ENCODE data around the gene GLRX3. TPM values are rescaled to one million over a fixed set of nuclear protein-coding genes. Genes with fewer than 3 reads are reported as not detected.

GLRX3 gene
- total RNA-seq, 4 donors from 2014 or later: 41.0 to 68.0 (median 50.1) TPM

DNA sequence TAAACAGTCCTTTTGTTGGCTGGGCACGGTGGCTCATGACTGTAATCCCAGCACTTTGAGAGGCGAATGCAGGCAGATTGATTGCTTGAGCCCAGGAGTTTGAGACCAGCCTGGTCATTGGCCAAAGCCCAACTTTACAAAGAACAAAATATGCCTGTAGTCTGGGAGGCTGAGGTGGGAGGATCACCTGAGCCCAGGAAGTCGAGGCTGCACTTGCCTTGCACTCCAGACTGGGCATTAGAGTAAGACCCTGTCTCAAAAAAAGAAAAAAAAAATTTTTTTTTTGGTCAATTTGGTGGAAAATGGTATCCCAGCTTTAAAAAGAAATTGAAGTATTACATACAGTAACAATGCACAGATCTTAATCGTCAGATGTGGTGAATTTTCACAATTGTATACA is 4.8 kb downstream of the GLRX3 start:
- Histone ChIP-seq H3K4me1 (peaks cover 34 to 58% of the 10 kb centered on the region in 2 donors), H3K4me3 (no peak overlapping the region), H3K27ac (no peak overlapping the region), H3K9me3 (no peaks in the 10 kb centered on the region), H3K27me3 (no peaks in the 10 kb centered on the region), H3K36me3 (peaks cover 0 to 11% of the 10 kb centered on the region in 2 donors)
- intact Hi-C loops (cut with DNase I; ENCODE audit: low total_unique reads) (no loop called here), in situ Hi-C loops (cut with MboI; ENCODE audit: low sequenced_read_pairs in 4 of 4) (no loop called here)
- no peak for ATAC-seq
- DNase-seq: no peak
- TF ChIP-seq, protein P1, sequence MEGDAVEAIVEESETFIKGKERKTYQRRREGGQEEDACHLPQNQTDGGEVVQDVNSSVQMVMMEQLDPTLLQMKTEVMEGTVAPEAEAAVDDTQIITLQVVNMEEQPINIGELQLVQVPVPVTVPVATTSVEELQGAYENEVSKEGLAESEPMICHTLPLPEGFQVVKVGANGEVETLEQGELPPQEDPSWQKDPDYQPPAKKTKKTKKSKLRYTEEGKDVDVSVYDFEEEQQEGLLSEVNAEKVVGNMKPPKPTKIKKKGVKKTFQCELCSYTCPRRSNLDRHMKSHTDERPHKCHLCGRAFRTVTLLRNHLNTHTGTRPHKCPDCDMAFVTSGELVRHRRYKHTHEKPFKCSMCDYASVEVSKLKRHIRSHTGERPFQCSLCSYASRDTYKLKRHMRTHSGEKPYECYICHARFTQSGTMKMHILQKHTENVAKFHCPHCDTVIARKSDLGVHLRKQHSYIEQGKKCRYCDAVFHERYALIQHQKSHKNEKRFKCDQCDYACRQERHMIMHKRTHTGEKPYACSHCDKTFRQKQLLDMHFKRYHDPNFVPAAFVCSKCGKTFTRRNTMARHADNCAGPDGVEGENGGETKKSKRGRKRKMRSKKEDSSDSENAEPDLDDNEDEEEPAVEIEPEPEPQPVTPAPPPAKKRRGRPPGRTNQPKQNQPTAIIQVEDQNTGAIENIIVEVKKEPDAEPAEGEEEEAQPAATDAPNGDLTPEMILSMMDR (IDR thresholded peaks at IDR 0.05 in 4 of 5, conservative IDR thresholded peaks at IDR 0.05 in 1 of 5): no peak
- no peak for TF ChIP-seq POLR2A (IDR thresholded peaks at IDR 0.05)

GRCh38 chr10:130141460-130141859 is 5.3 kb downstream of the GLRX3 start:
- TF ChIP-seq POLR2A (IDR thresholded peaks at IDR 0.05): no peak
- TF ChIP-seq, protein P1 (IDR thresholded peaks at IDR 0.05 in 4 of 5, conservative IDR thresholded peaks at IDR 0.05 in 1 of 5): no peak
- in situ Hi-C loops (cut with MboI; ENCODE audit: low sequenced_read_pairs in 4 of 4) (no loop called here), intact Hi-C loops (cut with DNase I; ENCODE audit: low total_unique reads) (no loop called here)
- no peak overlapping the region for H3K4me3 ChIP-seq
- no peaks in the 10 kb centered on the region for H3K27me3 ChIP-seq
- no peak overlapping the region for H3K27ac ChIP-seq
- peaks cover 0 to 15% of the 10 kb centered on the region in 2 donors for H3K36me3 ChIP-seq
- no peak for ATAC-seq
- H3K9me3 ChIP-seq: no peaks in the 10 kb centered on the region
- DNase-seq: no peak
- H3K4me1 ChIP-seq: peaks cover 34 to 58% of the 10 kb centered on the region in 2 donors

DNA sequence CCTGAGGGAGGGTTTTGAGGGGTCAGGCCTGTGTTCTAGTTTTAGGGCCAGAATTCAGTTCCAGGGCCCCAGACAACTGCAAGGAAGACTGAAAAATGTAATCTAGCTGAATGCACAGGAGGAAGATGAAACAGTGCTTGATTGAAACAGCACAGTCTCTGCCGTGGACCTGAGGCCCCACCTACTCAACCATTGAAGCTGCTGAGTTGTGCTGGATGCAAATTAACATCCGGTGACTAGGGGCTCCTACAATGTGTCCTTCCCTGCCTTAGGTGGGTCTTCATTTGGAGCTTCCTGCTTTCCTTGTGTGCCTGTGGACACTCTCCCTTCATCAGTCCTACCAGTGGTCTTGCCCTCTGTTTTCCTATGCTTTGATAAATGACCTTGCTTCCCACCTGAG is 5.7 kb downstream of the GLRX3 start:
- Histone ChIP-seq H3K27me3 (no peaks in the 10 kb centered on the region), H3K4me1 (peaks cover 34 to 60% of the 10 kb centered on the region in 2 donors), H3K36me3 (peaks cover 0 to 20% of the 10 kb centered on the region in 2 donors), H3K27ac (no peak overlapping the region), H3K4me3 (no peak overlapping the region), H3K9me3 (no peaks in the 10 kb centered on the region)
- in situ Hi-C loops (cut with MboI; ENCODE audit: low sequenced_read_pairs in 4 of 4): no loop called here
- TF ChIP-seq, protein P1 (IDR thresholded peaks at IDR 0.05 in 4 of 5, conservative IDR thresholded peaks at IDR 0.05 in 1 of 5): no peak
- TF ChIP-seq POLR2A (IDR thresholded peaks at IDR 0.05): no peak
- DNase-seq (no peak), ATAC-seq (no peak)
- intact Hi-C loops (cut with DNase I; ENCODE audit: low total_unique reads): no loop called here

- H3K4me3 ChIP-seq: no peak overlapping the region
- intact Hi-C loops (cut with DNase I; ENCODE audit: low total_unique reads) (no loop called here), in situ Hi-C loops (cut with MboI; ENCODE audit: low sequenced_read_pairs in 4 of 4) (no loop called here)
- H3K9me3 ChIP-seq: no peaks in the 10 kb centered on the region
- no peak for ATAC-seq
- H3K27ac ChIP-seq: no peak overlapping the region
- no peak for DNase-seq
- peaks cover 6 to 36% of the 10 kb centered on the region in 2 donors for H3K4me1 ChIP-seq
- peaks cover 0 to 21% of the 10 kb centered on the region in 2 donors for H3K36me3 ChIP-seq
- H3K27me3 ChIP-seq: no peaks in the 10 kb centered on the region
- TF ChIP-seq, protein P1 (IDR thresholded peaks at IDR 0.05 in 4 of 5, conservative IDR thresholded peaks at IDR 0.05 in 1 of 5): no peak
- TF ChIP-seq POLR2A (IDR thresholded peaks at IDR 0.05): no peak
These were observed 9.9 kb downstream of the GLRX3 start for GRCh38 chr10:130146042-130146441.

GRCh38 chr10:130159192-130159794 is 23.1 kb downstream of the GLRX3 start:
- Histone ChIP-seq H3K36me3 (peaks cover 0 to 35% of the 10 kb centered on the region in 2 donors), H3K27me3 (no peaks in the 10 kb centered on the region), H3K4me1 (no peaks in the 10 kb centered on the region), H3K27ac (no peak overlapping the region), H3K9me3 (no peaks in the 10 kb centered on the region), H3K4me3 (no peak overlapping the region)
- no peak for TF ChIP-seq POLR2A (IDR thresholded peaks at IDR 0.05)
- TF ChIP-seq, protein P1 (IDR thresholded peaks at IDR 0.05 in 4 of 5, conservative IDR thresholded peaks at IDR 0.05 in 1 of 5): no peak
- in situ Hi-C loops (cut with MboI; ENCODE audit: low sequenced_read_pairs in 4 of 4) (no loop called here), intact Hi-C loops (cut with DNase I; ENCODE audit: low total_unique reads) (no loop called here)
- DNase-seq (no peak), ATAC-seq (no peak)

Measured in gastrocnemius medialis (tissue), 4 donors.